ENCODE data around the gene MYLK4. TPM values are rescaled to one million over a fixed set of nuclear protein-coding genes. Genes with fewer than 3 reads are reported as not detected.

The MYLK4 gene
- total RNA-seq = under 1 TPM; 0.38 to 0.42 TPM
- polyA plus RNA-seq = under 1 TPM; 0.04 to 0.24 TPM

- Mint-ChIP-seq H3K4me3 (no peak within 1 kb of the TSS), H3K4me1 (peaks cover 0 to 2% (median under 1%) of the 10 kb centered on the region in 4 donors), H3K27me3 (peaks cover 15 to 23% of the 10 kb centered on the region in 2 donors), H3K36me3 (no peaks in the 10 kb centered on the region), H3K27ac (peak within 1 kb of the TSS in 1 of 7 donors; percentile 35), H3K9me3 (no peaks in the 10 kb centered on the region)
- H3K4me3 ChIP-seq (ENCODE audit: low read length in 2 of 2) = no peak within 1 kb of the TSS
- no peak within 1 kb of the TSS for H3K27ac ChIP-seq (ENCODE audit: low read depth, low read length)
- ChIA-PET CTCF (ENCODE audit: partially characterized antibody) (interaction anchor here (1.2 to 4.4 kb wide), 15 partner anchors 8 to 1158 kb away, joined by 4 to 83 read pairs (median 6); partner anchors contain the start of genes SERPINB1 and WRNIP1), POLR2A (ENCODE audit: partially characterized antibody) (no interaction called here)
- DNase-seq = no peak
- no peaks in the 10 kb centered on the region for H3K36me3 ChIP-seq (ENCODE audit: insufficient read depth, low read length)
- H3K4me1 ChIP-seq (ENCODE audit: insufficient read depth, low read length) = no peaks in the 10 kb centered on the region
- peaks cover 7% of the 10 kb centered on the region for H3K27me3 ChIP-seq (ENCODE audit: insufficient read depth, low read length)
- no peaks in the 10 kb centered on the region for H3K9me3 ChIP-seq (ENCODE audit: control insufficient read depth in 1 of 2, low read length in 2 of 2)
- intact Hi-C loops (cut with micrococcal nuclease) = loop anchor here (1.0 kb wide), 3 partner anchors 10 to 1155 kb away; no protein-coding TSS in a partner anchor
Measured at GRCh38 chr6:2750832-2751231, at the start of gene MYLK4. Gene MYLK4, minus strand, starts transcription at chr6:2750922. Its CDS starts 1,628 bp downstream, at chr6:2749294.

- DNase-seq = peak in 1 of 5 donors; percentile 35
- Mint-ChIP-seq H3K27me3 (no peaks in the 10 kb centered on the region), H3K27ac (peak overlapping the region in 2 of 7 donors; percentile 37 to 47), H3K36me3 (peaks cover 0 to 5% of the 10 kb centered on the region in 2 donors), H3K4me1 (peaks cover 4 to 12% (median 9%) of the 10 kb centered on the region in 4 donors), H3K9me3 (no peaks in the 10 kb centered on the region), H3K4me3 (no peak overlapping the region)
- no peak overlapping the region for H3K27ac ChIP-seq (ENCODE audit: low read depth, low read length)
- no peaks in the 10 kb centered on the region for H3K36me3 ChIP-seq (ENCODE audit: insufficient read depth, low read length)
- no peaks in the 10 kb centered on the region for H3K9me3 ChIP-seq (ENCODE audit: control insufficient read depth in 1 of 2, low read length in 2 of 2)
- H3K4me1 ChIP-seq (ENCODE audit: insufficient read depth, low read length) = no peaks in the 10 kb centered on the region
- ChIA-PET CTCF (ENCODE audit: partially characterized antibody) (interaction anchor here (0.9 kb wide), 1 partner anchor 9 kb away, joined by 3 read pairs; no protein-coding TSS in a partner anchor), POLR2A (ENCODE audit: partially characterized antibody) (no interaction called here)
- H3K4me3 ChIP-seq (ENCODE audit: low read length in 2 of 2) = no peak overlapping the region
- intact Hi-C loops (cut with micrococcal nuclease) = no loop called here
- no peaks in the 10 kb centered on the region for H3K27me3 ChIP-seq (ENCODE audit: insufficient read depth, low read length)
Measured at GRCh38 chr6:2799936-2800527, 49.3 kb upstream of the MYLK4 start.

- H3K27me3 ChIP-seq (ENCODE audit: insufficient read depth, low read length) = no peaks in the 10 kb centered on the region
- DNase-seq = no peak
- POLR2A ChIA-PET (ENCODE audit: partially characterized antibody) = interaction anchor here (1.0 kb wide), 1 partner anchor 43 kb away, joined by 3 read pairs; the partner anchor contains the start of gene SERPINB1
- CTCF ChIA-PET (ENCODE audit: partially characterized antibody) = interaction anchor here (0.7 to 1.1 kb wide), 2 partner anchors 32 to 47 kb away, joined by 3 to 4 read pairs; no protein-coding TSS in a partner anchor
- H3K27ac Mint-ChIP-seq = no peak overlapping the region
- peaks cover 0 to 5% of the 10 kb centered on the region in 2 donors for H3K36me3 Mint-ChIP-seq
- peaks cover 10 to 20% (median 15%) of the 10 kb centered on the region in 4 donors for H3K4me1 Mint-ChIP-seq
- H3K27me3 Mint-ChIP-seq = no peaks in the 10 kb centered on the region
- H3K27ac ChIP-seq (ENCODE audit: low read depth, low read length) = no peak overlapping the region
- intact Hi-C loops (cut with micrococcal nuclease) = no loop called here
- H3K4me3 Mint-ChIP-seq = no peak overlapping the region
- H3K36me3 ChIP-seq (ENCODE audit: insufficient read depth, low read length) = no peaks in the 10 kb centered on the region
- H3K9me3 ChIP-seq (ENCODE audit: control insufficient read depth in 1 of 2, low read length in 2 of 2) = no peaks in the 10 kb centered on the region
- peaks cover 5% of the 10 kb centered on the region for H3K4me1 ChIP-seq (ENCODE audit: insufficient read depth, low read length)
- H3K4me3 ChIP-seq (ENCODE audit: low read length in 2 of 2) = no peak overlapping the region
- H3K9me3 Mint-ChIP-seq = no peaks in the 10 kb centered on the region
Measured at GRCh38 chr6:2798586-2799134, 47.9 kb upstream of the MYLK4 start.

GRCh38 chr6:2797564-2798031 lies 46.9 kb upstream of the MYLK4 start:
- H3K27ac Mint-ChIP-seq = peak overlapping the region in 1 of 7 donors; percentile 52
- intact Hi-C loops (cut with micrococcal nuclease) = no loop called here
- H3K27me3 ChIP-seq (ENCODE audit: insufficient read depth, low read length) = no peaks in the 10 kb centered on the region
- no peak for DNase-seq
- peaks cover 0 to 5% of the 10 kb centered on the region in 2 donors for H3K36me3 Mint-ChIP-seq
- H3K9me3 ChIP-seq (ENCODE audit: control insufficient read depth in 1 of 2, low read length in 2 of 2) = no peaks in the 10 kb centered on the region
- H3K4me1 ChIP-seq (ENCODE audit: insufficient read depth, low read length) = peaks cover 15% of the 10 kb centered on the region
- ChIA-PET CTCF (ENCODE audit: partially characterized antibody) (interaction anchor here (1.1 kb wide), 1 partner anchor 48 kb away, joined by 4 read pairs; no protein-coding TSS in a partner anchor), POLR2A (ENCODE audit: partially characterized antibody) (interaction anchor here (1.0 kb wide), 1 partner anchor 44 kb away, joined by 3 read pairs; the partner anchor contains the start of gene SERPINB1)
- H3K27me3 Mint-ChIP-seq = no peaks in the 10 kb centered on the region
- no peaks in the 10 kb centered on the region for H3K9me3 Mint-ChIP-seq
- no peak overlapping the region for H3K4me3 Mint-ChIP-seq
- no peaks in the 10 kb centered on the region for H3K36me3 ChIP-seq (ENCODE audit: insufficient read depth, low read length)
- H3K27ac ChIP-seq (ENCODE audit: low read depth, low read length) = no peak overlapping the region
- peaks cover 18 to 31% (median 26%) of the 10 kb centered on the region in 4 donors for H3K4me1 Mint-ChIP-seq
- no peak overlapping the region for H3K4me3 ChIP-seq (ENCODE audit: low read length in 2 of 2)

- no peak overlapping the region for H3K4me3 ChIP-seq (ENCODE audit: low read length in 2 of 2)
- H3K36me3 Mint-ChIP-seq = peaks cover 0 to 5% of the 10 kb centered on the region in 2 donors
- H3K27ac ChIP-seq (ENCODE audit: low read depth, low read length) = no peak overlapping the region
- peak overlapping the region in 1 of 7 donors; percentile 63 for H3K27ac Mint-ChIP-seq
- H3K27me3 ChIP-seq (ENCODE audit: insufficient read depth, low read length) = no peaks in the 10 kb centered on the region
- peaks cover 18% of the 10 kb centered on the region for H3K4me1 ChIP-seq (ENCODE audit: insufficient read depth, low read length)
- CTCF ChIA-PET (ENCODE audit: partially characterized antibody) = no interaction called here
- H3K36me3 ChIP-seq (ENCODE audit: insufficient read depth, low read length) = no peaks in the 10 kb centered on the region
- no peak for DNase-seq
- H3K27me3 Mint-ChIP-seq = no peaks in the 10 kb centered on the region
- intact Hi-C loops (cut with micrococcal nuclease) = no loop called here
- no peaks in the 10 kb centered on the region for H3K9me3 ChIP-seq (ENCODE audit: control insufficient read depth in 1 of 2, low read length in 2 of 2)
- no peak overlapping the region for H3K4me3 Mint-ChIP-seq
- POLR2A ChIA-PET (ENCODE audit: partially characterized antibody) = no interaction called here
- H3K9me3 Mint-ChIP-seq = no peaks in the 10 kb centered on the region
- peaks cover 20 to 35% (median 30%) of the 10 kb centered on the region in 4 donors for H3K4me1 Mint-ChIP-seq
Measured at GRCh38 chr6:2796861-2797260, 46.1 kb upstream of the MYLK4 start.

GRCh38 chr6:2795956-2796355 lies 45.2 kb upstream of the MYLK4 start:
- H3K36me3 Mint-ChIP-seq = peaks cover 2 to 5% of the 10 kb centered on the region in 2 donors

GRCh38 chr6:2795162-2795561 lies 44.4 kb upstream of the MYLK4 start:
- H3K4me3 ChIP-seq (ENCODE audit: low read length in 2 of 2) = no peak overlapping the region
- H3K27ac ChIP-seq (ENCODE audit: low read depth, low read length) = no peak overlapping the region
- intact Hi-C loops (cut with micrococcal nuclease) = no loop called here
- no peak overlapping the region for H3K4me3 Mint-ChIP-seq
- CTCF ChIA-PET (ENCODE audit: partially characterized antibody) = interaction anchor here (1.1 to 1.8 kb wide), 2 partner anchors 11 to 34 kb away, joined by 4 read pairs; no protein-coding TSS in a partner anchor
- peaks cover 21 to 44% (median 33%) of the 10 kb centered on the region in 4 donors for H3K4me1 Mint-ChIP-seq
- H3K9me3 ChIP-seq (ENCODE audit: control insufficient read depth in 1 of 2, low read length in 2 of 2) = no peaks in the 10 kb centered on the region
- POLR2A ChIA-PET (ENCODE audit: partially characterized antibody) = interaction anchor here (0.9 kb wide), 1 partner anchor 46 kb away, joined by 3 read pairs; the partner anchor contains the start of gene SERPINB1
- peaks cover 2 to 5% of the 10 kb centered on the region in 2 donors for H3K36me3 Mint-ChIP-seq
- H3K9me3 Mint-ChIP-seq = no peaks in the 10 kb centered on the region
- H3K27me3 Mint-ChIP-seq = no peaks in the 10 kb centered on the region
- H3K27ac Mint-ChIP-seq = no peak overlapping the region
- H3K4me1 ChIP-seq (ENCODE audit: insufficient read depth, low read length) = peaks cover 26% of the 10 kb centered on the region
- H3K27me3 ChIP-seq (ENCODE audit: insufficient read depth, low read length) = no peaks in the 10 kb centered on the region
- H3K36me3 ChIP-seq (ENCODE audit: insufficient read depth, low read length) = no peaks in the 10 kb centered on the region
- DNase-seq = no peak

More at GRCh38 chr6:2795956-2796355, 45.2 kb upstream of the MYLK4 start:
- Histone ChIP-seq H3K4me1 (ENCODE audit: insufficient read depth, low read length) (peaks cover 24% of the 10 kb centered on the region), H3K36me3 (ENCODE audit: insufficient read depth, low read length) (no peaks in the 10 kb centered on the region), H3K9me3 (ENCODE audit: control insufficient read depth in 1 of 2, low read length in 2 of 2) (no peaks in the 10 kb centered on the region), H3K27me3 (ENCODE audit: insufficient read depth, low read length) (no peaks in the 10 kb centered on the region), H3K4me3 (ENCODE audit: low read length in 2 of 2) (no peak overlapping the region), H3K27ac (ENCODE audit: low read depth, low read length) (no peak overlapping the region)
- Mint-ChIP-seq H3K27me3 (no peaks in the 10 kb centered on the region), H3K27ac (no peak overlapping the region), H3K4me3 (no peak overlapping the region), H3K9me3 (no peaks in the 10 kb centered on the region), H3K4me1 (peaks cover 22 to 43% (median 34%) of the 10 kb centered on the region in 4 donors)
- intact Hi-C loops (cut with micrococcal nuclease) = no loop called here
- no peak for DNase-seq
- POLR2A ChIA-PET (ENCODE audit: partially characterized antibody) = no interaction called here
- CTCF ChIA-PET (ENCODE audit: partially characterized antibody) = no interaction called here
